ENCODE results near the gene SRBD1.

- TF ChIP-seq EZH2 (IDR thresholded peaks at IDR 0.05; ENCODE audit: insufficient read depth, poor library complexity, severe bottlenecking) = no peak
- TF ChIP-seq EZH2phosphoT487 (IDR thresholded peaks at IDR 0.05; ENCODE audit: insufficient read depth, low read depth) = no peak
These were observed 41.3 kb upstream of the SRBD1 start for GRCh38 chr2:45652090-45653031.
